H1 (cell line): ENCODE results near the gene PECR. TPM values are rescaled to one million over a fixed set of nuclear protein-coding genes. Genes with fewer than 3 reads are reported as not detected.

Experiments used
- CTCF ChIA-PET: fragments of 300-600 bp; sonication (Branson Sonifier 250); formaldehyde crosslinking; loops from one replicate; lab custom pipeline; 2021; ENCODE audit not compliant: partially characterized antibody; lab: Charles Lee
- POLR2A ChIA-PET: fragments of 300-600 bp; sonication (Branson Sonifier 250); formaldehyde crosslinking; loops from one replicate; lab custom pipeline; 2021; ENCODE audit warnings: inconsistent platforms; ENCODE audit not compliant: partially characterized antibody; lab: Charles Lee
- DNase-seq, 2 experiments: peaks; one replicate each; pipeline versions ENCODE4 v3.0.0 to v3.0.0-alpha.2; 2010 to 2022; ENCODE audit warnings: low spot score in 2 of 2, low read depth in 1 of 2, mixed read lengths in 1 of 2
- FAIRE-seq: peaks from 2 replicates; lab custom pipeline; 2011; peaks lifted over from hg19 to GRCh38; lab: Jason Lieb, UNC
- H2AFZ ChIP-seq: 2 replicates; pipeline ENCODE4 v1.8.1; 2012; ENCODE audit warnings: low read length, inconsistent platforms
- H2AK5ac ChIP-seq: 2 replicates; pipeline ENCODE4 v1.6.1; 2013; ENCODE audit warnings: low read depth, low read length
- H2BK120ac ChIP-seq: replicated peaks from 2 replicates; pipeline ENCODE3; 2013; ENCODE audit warnings: low read depth, low read length, inconsistent platforms
- H2BK12ac ChIP-seq: 2 replicates; pipeline ENCODE4 v1.6.1; 2013; ENCODE audit warnings: low read depth, low read length
- H2BK15ac ChIP-seq: 2 replicates; pipeline ENCODE4 v1.6.1; 2013; ENCODE audit warnings: low read length
- H2BK20ac ChIP-seq: 2 replicates; pipeline ENCODE4 v1.6.1; 2013; ENCODE audit warnings: low read length
- H2BK5ac ChIP-seq: 2 replicates; pipeline ENCODE4 v1.6.1; 2013; ENCODE audit warnings: low read depth, low read length
- H3K14ac ChIP-seq: 2 replicates; pipeline ENCODE4 v1.6.1; 2013; ENCODE audit warnings: inconsistent platforms; ENCODE audit not compliant: insufficient read length
- H3K18ac ChIP-seq: 2 replicates; pipeline ENCODE4 v1.6.1; 2013; ENCODE audit warnings: low read length; ENCODE audit errors: extremely low read depth
- H3K23ac ChIP-seq: 2 replicates; pipeline ENCODE4 v1.6.1; 2013; ENCODE audit warnings: inconsistent platforms; ENCODE audit not compliant: insufficient read length
- H3K23me2 ChIP-seq: 2 replicates; pipeline ENCODE4 v1.6.1; 2013; ENCODE audit warnings: low read depth, low read length
- H3K27ac ChIP-seq: 2 replicates; pipeline ENCODE4 v1.6.1; 2011; ENCODE audit warnings: low read depth, low read length, inconsistent platforms
- H3K27me3 ChIP-seq, 4 experiments: replicated peaks in 1 of 4; 1 replicate in 1 of 4; 2 replicates in 3 of 4; pipeline versions ENCODE4 v1.6.1 to v1.8.1; 2011 to 2013; ENCODE audit warnings: low read length in 3 of 4, mild to moderate bottlenecking in 3 of 4, inconsistent platforms in 2 of 4, mixed read lengths in 2 of 4, moderate library complexity in 1 of 4; ENCODE audit not compliant: control insufficient read depth in 3 of 4, insufficient read depth in 3 of 4; ENCODE audit errors: extremely low read depth in 1 of 4
- H3K36me3 ChIP-seq, 4 experiments: 2 replicates each; pipeline versions ENCODE4 v1.6.1 to v1.8.1; 2011 to 2013; ENCODE audit warnings: mild to moderate bottlenecking in 4 of 4, low read length in 3 of 4, moderate library complexity in 2 of 4, control low read depth in 1 of 4, inconsistent platforms in 1 of 4; ENCODE audit not compliant: insufficient read depth in 4 of 4, control insufficient read depth in 2 of 4
- H3K4ac ChIP-seq: replicated peaks from 2 replicates; pipeline ENCODE3; 2013; ENCODE audit warnings: low read length, low read depth, mixed read lengths, inconsistent platforms; ENCODE audit not compliant: insufficient read length
- H3K4me1 ChIP-seq, 4 experiments: replicated peaks in 1 of 4; 1 replicate in 1 of 4; 2 replicates in 3 of 4; pipeline versions ENCODE4 v1.6.1 to v1.8.1; 2011 to 2013; ENCODE audit warnings: low read length in 3 of 4, inconsistent platforms in 2 of 4, mixed read lengths in 1 of 4; ENCODE audit not compliant: insufficient read depth in 4 of 4, control insufficient read depth in 3 of 4
- H3K4me2 ChIP-seq, 2 experiments: 2 replicates each; pipeline versions ENCODE4 v1.6.1 to v1.8.1; 2011 to 2013; ENCODE audit warnings: low read depth in 2 of 2, low read length in 2 of 2, control low read depth in 1 of 2, inconsistent platforms in 1 of 2, mild to moderate bottlenecking in 1 of 2; ENCODE audit not compliant: insufficient read depth in 1 of 2
- H3K4me3 ChIP-seq, 4 experiments: fragments of 200-600, 300-600 bp in 1 of 4; sonication (generic), shearing (Covaris generic), sonication (Bioruptor Twin) in 1 of 4; 2 replicates each; pipeline versions ENCODE4 v1.5.1 to v1.8.1; 2011 to 2016; ENCODE audit warnings: low read length in 4 of 4, low read depth in 3 of 4, control low read depth in 2 of 4, inconsistent platforms in 2 of 4, mild to moderate bottlenecking in 2 of 4, mixed read lengths in 1 of 4, moderate library complexity in 1 of 4; ENCODE audit not compliant: insufficient read depth in 2 of 4; ENCODE audit errors: extremely low read depth in 1 of 4
- H3K56ac ChIP-seq: replicated peaks from 2 replicates; pipeline ENCODE3; 2013; ENCODE audit warnings: low read depth, mild to moderate bottlenecking, mixed read lengths, low read length, inconsistent platforms; ENCODE audit not compliant: insufficient read length
- H3K79me1 ChIP-seq: 2 replicates; pipeline ENCODE4 v1.6.1; 2013; ENCODE audit warnings: low read depth, low read length, control low read depth
- H3K79me2 ChIP-seq, 2 experiments: 2 replicates each; pipeline versions ENCODE4 v1.6.1 to v1.8.1; 2012 to 2013; ENCODE audit warnings: low read length in 2 of 2, mild to moderate bottlenecking in 2 of 2, inconsistent platforms in 1 of 2; ENCODE audit not compliant: insufficient read depth in 2 of 2, control insufficient read depth in 1 of 2
- H3K9ac ChIP-seq, 4 experiments: replicated peaks in 1 of 4; 1 replicate in 1 of 4; 2 replicates in 3 of 4; pipeline versions ENCODE4 v1.6.1 to v1.8.1; 2011 to 2013; ENCODE audit warnings: low read depth in 3 of 4, low read length in 3 of 4, control low read depth in 2 of 4, mild to moderate bottlenecking in 2 of 4, moderate library complexity in 2 of 4, inconsistent platforms in 1 of 4; ENCODE audit errors: extremely low read depth in 1 of 4
- H3K9me3 ChIP-seq, 2 experiments: 2 replicates each; pipeline versions ENCODE4 v1.6.1 to v1.8.1; 2012 to 2013; ENCODE audit warnings: mild to moderate bottlenecking in 2 of 2, moderate library complexity in 2 of 2, control low read depth in 1 of 2, inconsistent platforms in 1 of 2, low read depth in 1 of 2, low read length in 1 of 2, mixed read lengths in 1 of 2; ENCODE audit not compliant: insufficient read depth in 2 of 2
- H4K20me1 ChIP-seq, 2 experiments: replicated peaks in 1 of 2; 2 replicates each; pipeline versions ENCODE3 to v1.8.1; 2011 to 2013; ENCODE audit warnings: inconsistent platforms in 2 of 2, low read length in 2 of 2, mild to moderate bottlenecking in 1 of 2; ENCODE audit not compliant: insufficient read depth in 2 of 2, control insufficient read depth in 1 of 2
- H4K5ac ChIP-seq: 2 replicates; pipeline ENCODE4 v1.6.1; 2013; ENCODE audit warnings: low read length, low read depth, mixed read lengths, inconsistent platforms; ENCODE audit not compliant: insufficient read length
- H4K8ac ChIP-seq: 2 replicates; pipeline ENCODE4 v1.8.0; 2013; ENCODE audit warnings: mild to moderate bottlenecking, moderate library complexity, low read length, inconsistent platforms; ENCODE audit not compliant: insufficient read depth; ENCODE audit errors: extremely low read depth
- H4K91ac ChIP-seq: replicated peaks from 2 replicates; pipeline ENCODE3; 2013; ENCODE audit warnings: low read length, mixed read lengths, inconsistent platforms; ENCODE audit not compliant: insufficient read length
- ATF3 ChIP-seq: IDR thresholded peaks from 2 replicates; pipeline ENCODE4 v1.6.1; 2011; ENCODE audit warnings: low read depth, mild to moderate bottlenecking, low read length; ENCODE audit not compliant: insufficient read depth
- BACH1 ChIP-seq: IDR thresholded peaks from 2 replicates; pipeline ENCODE4 v1.6.1; 2012; ENCODE audit warnings: low read length, improper control_type of control experiment
- CEBPB ChIP-seq: IDR thresholded peaks from 2 replicates; pipeline ENCODE4 v1.6.1; 2012; ENCODE audit warnings: low read depth, low read length
- CHD2 ChIP-seq: IDR thresholded peaks from 2 replicates; pipeline ENCODE4 v1.6.1; 2012; ENCODE audit warnings: low read length, improper control_type of control experiment
- GABPA ChIP-seq: IDR thresholded peaks from 2 replicates; pipeline ENCODE4 v1.6.1; 2011; ENCODE audit warnings: mild to moderate bottlenecking, low read length, moderate library complexity, borderline replicate concordance; ENCODE audit not compliant: insufficient read depth
- JUN ChIP-seq: IDR thresholded peaks from 2 replicates; pipeline ENCODE4 v1.6.1; 2011; ENCODE audit warnings: low read depth, mild to moderate bottlenecking, improper control_type of control experiment, low read length
- MAX ChIP-seq: IDR thresholded peaks from 2 replicates; pipeline ENCODE4 v1.6.1; 2012; ENCODE audit warnings: inconsistent platforms
- POLR2AphosphoS5 ChIP-seq: IDR thresholded peaks from 2 replicates; pipeline ENCODE4 v1.6.1; 2011; ENCODE audit warnings: low read depth, low read length
- POU5F1 ChIP-seq: IDR thresholded peaks from 2 replicates; pipeline ENCODE4 v1.6.1; 2011; ENCODE audit warnings: low read depth, mild to moderate bottlenecking, low read length, moderate library complexity
- RBBP5 ChIP-seq: IDR thresholded peaks from 2 replicates; pipeline ENCODE4 v1.7.1; 2012; ENCODE audit warnings: low read depth, mild to moderate bottlenecking, inconsistent platforms, low read length, moderate library complexity, borderline replicate concordance
- RFX5 ChIP-seq: IDR thresholded peaks from 2 replicates; pipeline ENCODE4 v1.6.1; 2011; ENCODE audit warnings: low read depth, low read length, improper control_type of control experiment, borderline replicate concordance
- RNF2 ChIP-seq: fragments of 200-900, 300-1000 bp; sonication (generic); IDR thresholded peaks from 2 replicates; pipeline ENCODE4 v1.7.1; 2016; ENCODE audit warnings: borderline replicate concordance, low read depth, mild to moderate bottlenecking, antibody characterized with exemption, low read length; ENCODE audit not compliant: poor library complexity, severe bottlenecking; ENCODE audit errors: missing control alignments
- WGBS, 2 experiments: shearing (Covaris generic) in 1 of 2; methylation state at CpG; one replicate each; pipeline versions ENCODE4 v1.1.6 to v1.1.7; 2013 to 2015; ENCODE audit warnings: low lambda C conversion rate in 2 of 2, mixed read lengths in 2 of 2, inconsistent platforms in 1 of 2, low coverage in 1 of 2, missing lambda C conversion rate in 1 of 2; ENCODE audit not compliant: insufficient replicate concordance in 2 of 2, insufficient coverage in 1 of 2, insufficient read length in 1 of 2; ENCODE audit errors: extremely low coverage in 1 of 2, missing lambda C conversion rate in 1 of 2; 5-methylcytosine and 5-hydroxymethylcytosine counted together
- polyA plus RNA-seq, 7 experiments: library from polyadenylated mRNA; depleted of rRNA in 3 of 7; stranded (reverse) in 5 of 7; unstranded in 2 of 7; fragments of >200 nt in 5 of 7; fragments of 200-250 nt in 2 of 7; gene quantifications; 1 replicate in 5 of 7; 2 replicates in 1 of 7; 4 replicates in 1 of 7; pipeline versions ENCODE4 v1.2.1 to v1.2.3, GENCODE V29; 2011 to 2013; ENCODE audit warnings: missing spikeins in 2 of 7, mixed read lengths in 2 of 7
- total RNA-seq: library from RNA; stranded (reverse); fragmentation: NEBNext Ultra II Directional; extraction: Animal tissue kit (Norgen Biotek cat#: 25700); gene quantifications from 2 replicates; pipeline ENCODE4 v1.2.1, GENCODE V29; 2021

PECR gene
- total and polyA plus RNA-seq, 2 of the 8 experiments (the other 6 are each of a cell fraction or from before 2014, with no cell fraction given): 15.9 to 19.2 TPM

- H3K14ac ChIP-seq: no peak overlapping the region
- no peak overlapping the region for H3K27ac ChIP-seq
- H3K4me1 ChIP-seq: peaks cover 0 to 3% (median 0%) of the 10 kb centered on the region in 4 experiments; a peak in 1 of 7 replicates
- FAIRE-seq (no peak), DNase-seq (no peak)
- no peaks in the 10 kb centered on the region for H3K79me2 ChIP-seq
- ChIA-PET CTCF (interaction anchor here (0.6 to 1.1 kb wide), 4 partner anchors 19 to 190 kb away, joined by 3 to 4 read pairs (median 3); no protein-coding TSS in a partner anchor), POLR2A (no interaction called here)
- H3K4me2 ChIP-seq: no peak overlapping the region
- H3K23me2 ChIP-seq: peaks cover 2% of the 10 kb centered on the region; the same call in 1 of the 2 replicates
- no peak overlapping the region for H3K4ac ChIP-seq
- no peak overlapping the region for H3K56ac ChIP-seq
- H3K18ac ChIP-seq: no peak overlapping the region
- H4K20me1 ChIP-seq: peaks cover 0 to 4% of the 10 kb centered on the region in 2 experiments
- no peak overlapping the region for H2BK20ac ChIP-seq
- H2BK12ac ChIP-seq: no peak overlapping the region
- no peak overlapping the region for H2BK15ac ChIP-seq
- no peak overlapping the region for H3K23ac ChIP-seq
- no peak overlapping the region for H2AFZ ChIP-seq
- H2BK120ac ChIP-seq: no peak overlapping the region
- no peak overlapping the region for H2AK5ac ChIP-seq
- 93% methylated on average over 7 of the region's 7 CpGs; no CpG with 5 or more reads in 1 of the 2 experiments for WGBS, 2 experiments
- H4K5ac ChIP-seq: no peak overlapping the region
- H3K36me3 ChIP-seq: peaks cover 0 to 5% (median 3%) of the 10 kb centered on the region in 4 experiments; a peak in 3 of 8 replicates
- H2BK5ac ChIP-seq: no peak overlapping the region
- H4K91ac ChIP-seq: no peak overlapping the region
- H3K9ac ChIP-seq: no peak overlapping the region
- no peaks in the 10 kb centered on the region for H3K79me1 ChIP-seq
- no peaks in the 10 kb centered on the region for H3K9me3 ChIP-seq
- H3K27me3 ChIP-seq: no peaks in the 10 kb centered on the region
- H3K4me3 ChIP-seq: no peak overlapping the region
- H4K8ac ChIP-seq: no peak overlapping the region
- TF ChIP-seq JUN (no peak), RNF2 (no peak), MAX (no peak), RBBP5 (no peak), CEBPB (no peak), POLR2AphosphoS5 (no peak), CHD2 (no peak), GABPA (no peak), RFX5 (no peak), POU5F1 (no peak), ATF3 (no peak), BACH1 (no peak)
Measured at GRCh38 chr2:216029416-216030129, 52.0 kb downstream of the PECR start.
